Esophagus muscularis mucosa (tissue), 4 donors: ENCODE data around the gene GALM. TPM values are rescaled to one million over a fixed set of nuclear protein-coding genes. Genes with fewer than 3 reads are reported as not detected.

Source experiments
- DNase-seq: peaks from one replicate; pipeline ENCODE4 v3.0.0-alpha.2; 2017; ENCODE audit errors: extremely low spot score
- H3K27ac ChIP-seq, 4 donors: fragments of 200-600 bp; sonication (generic); replicated peaks in 1 of 4; 1 replicate in 3 of 4; 2 replicates in 1 of 4; pipeline ENCODE4 v1.5.1; 2016 to 2019; ENCODE audit warnings: mild to moderate bottlenecking in 1 of 4
- H3K27me3 ChIP-seq, 4 donors: fragments of 200-600 bp; sonication (generic); one replicate each; pipeline versions ENCODE4 v1.5.1 to v1.6.0; 2016 to 2019
- H3K36me3 ChIP-seq, 4 donors: fragments of 200-600 bp; sonication (generic); one replicate each; pipeline ENCODE4 v1.5.1; 2016 to 2019
- H3K4me1 ChIP-seq, 4 donors: fragments of 200-600 bp; sonication (generic); one replicate each; pipeline ENCODE4 v1.5.1; 2016 to 2019
- H3K4me3 ChIP-seq, 4 donors: fragments of 200-600 bp; sonication (generic); 1 replicate in 2 of 4; 2 replicates in 2 of 4; pipeline ENCODE4 v1.5.1; 2016 to 2019; ENCODE audit warnings: mild to moderate bottlenecking in 4 of 4, moderate library complexity in 1 of 4
- H3K9me3 ChIP-seq, 4 donors: fragments of 200-600 bp; sonication (generic); 1 replicate in 3 of 4; 2 replicates in 1 of 4; pipeline ENCODE4 v1.5.1; 2016 to 2019
- CTCF ChIP-seq, 3 experiments: fragments of 200-600 bp in 2 of 3; fragments of 450-650 bp in 1 of 3; sonication (generic) in 2 of 3; IDR thresholded peaks; one replicate each; pipeline ENCODE4 v1.5.1; 2017 to 2019; ENCODE audit warnings: antibody characterized with exemption in 3 of 3, mild to moderate bottlenecking in 2 of 3, moderate library complexity in 1 of 3
- EP300 ChIP-seq: sonication (generic); formaldehyde crosslinking; IDR thresholded peaks from one replicate; pipeline ENCODE4 v1.6.1; 2017; ENCODE audit warnings: antibody characterized with exemption
- POLR2A ChIP-seq: fragments of 450-650 bp; IDR thresholded peaks from one replicate; pipeline ENCODE4 v1.6.1; 2017; ENCODE audit warnings: antibody characterized with exemption, moderate library complexity, mild to moderate bottlenecking, low read depth
- POLR2AphosphoS5 ChIP-seq, 2 donors: sonication (generic); formaldehyde crosslinking; IDR thresholded peaks; one replicate each; pipeline ENCODE4 v1.6.1; 2017; ENCODE audit warnings: antibody characterized with exemption in 2 of 2
- WGBS: methylation state at CpG from one replicate; pipeline ENCODE4 v1.1.5; 2018; 5-methylcytosine and 5-hydroxymethylcytosine counted together
- intact Hi-C: fragments of 100-400 bp; cut with DNase I; formaldehyde crosslinking; loops from one replicate; pipeline ENCODE4 v1.15.1; 2023
- total RNA-seq, 4 donors: library from RNA; depleted of rRNA; stranded (reverse); fragments of >200 nt; gene quantifications; one replicate each; pipeline versions ENCODE4 v1.1.0 to v1.2.1, GENCODE V29; 2016

Gene GALM
- total RNA-seq, 4 donors from 2014 or later: 8.3 to 14.6 (median 11.6) TPM

GRCh38 chr2:38745267-38745666 lies 79.4 kb downstream of the GALM start:
- no peaks in the 10 kb centered on the region for H3K27me3 ChIP-seq
- no peak for DNase-seq
- intact Hi-C loops: no loop called here
- H3K27ac ChIP-seq: peak overlapping the region in 1 of 4 donors; percentile 37
- TF ChIP-seq POLR2AphosphoS5 (IDR thresholded peaks at IDR 0.05) (no peak), CTCF (IDR thresholded peaks at IDR 0.05) (no peak), EP300 (no peak), POLR2A (no peak)
- H3K9me3 ChIP-seq: no peaks in the 10 kb centered on the region
- H3K4me1 ChIP-seq: peaks cover 59 to 83% (median 78%) of the 10 kb centered on the region in 4 donors
- H3K4me3 ChIP-seq: no peak overlapping the region
- H3K36me3 ChIP-seq: peaks cover 46 to 78% (median 66%) of the 10 kb centered on the region in 4 donors
- 82% methylated on average over 9 of the region's 9 CpGs for WGBS

- no peaks in the 10 kb centered on the region for H3K9me3 ChIP-seq
- H3K4me1 ChIP-seq: peaks cover 60 to 75% (median 71%) of the 10 kb centered on the region in 4 donors
- TF ChIP-seq CTCF (IDR thresholded peaks at IDR 0.05): no peak
- TF ChIP-seq EP300: no peak
- TF ChIP-seq POLR2AphosphoS5 (IDR thresholded peaks at IDR 0.05): no peak
- TF ChIP-seq POLR2A: no peak
- H3K27me3 ChIP-seq: no peaks in the 10 kb centered on the region
- H3K4me3 ChIP-seq: no peak overlapping the region
- peaks cover 46 to 74% (median 65%) of the 10 kb centered on the region in 4 donors for H3K36me3 ChIP-seq
- H3K27ac ChIP-seq: peak overlapping the region in 3 of 4 donors; percentile 5 to 37 (median 13)
- no peak for DNase-seq
- intact Hi-C loops: no loop called here
- 68% methylated on average over 4 of the region's 4 CpGs for WGBS
These were observed 81.1 kb downstream of the GALM start for GRCh38 chr2:38747007-38747424.

- Histone ChIP-seq H3K4me1 (peaks cover 60 to 75% (median 72%) of the 10 kb centered on the region in 4 donors), H3K36me3 (peaks cover 46 to 66% (median 57%) of the 10 kb centered on the region in 4 donors), H3K9me3 (no peaks in the 10 kb centered on the region), H3K27me3 (no peaks in the 10 kb centered on the region), H3K27ac (peak overlapping the region in 3 of 4 donors; percentile 5 to 37 (median 13)), H3K4me3 (no peak overlapping the region)
- TF ChIP-seq EP300 (no peak), CTCF (IDR thresholded peaks at IDR 0.05) (no peak), POLR2A (no peak), POLR2AphosphoS5 (IDR thresholded peaks at IDR 0.05) (no peak)
- 74% methylated on average over 5 of the region's 5 CpGs for WGBS
- intact Hi-C loops: no loop called here
- no peak for DNase-seq
These were observed 81.9 kb downstream of the GALM start for GRCh38 chr2:38747819-38748218.

- peaks cover 44 to 61% (median 52%) of the 10 kb centered on the region in 4 donors for H3K36me3 ChIP-seq
- intact Hi-C loops: no loop called here
- peak overlapping the region in 2 of 4 donors; percentile 5 to 37 for H3K27ac ChIP-seq
These were observed 82.5 kb downstream of the GALM start for GRCh38 chr2:38748391-38748790.

More at GRCh38 chr2:38748391-38748790, 82.5 kb downstream of the GALM start:
- TF ChIP-seq CTCF (IDR thresholded peaks at IDR 0.05) (no peak), POLR2A (no peak), POLR2AphosphoS5 (IDR thresholded peaks at IDR 0.05) (no peak), EP300 (no peak)
- H3K9me3 ChIP-seq: no peaks in the 10 kb centered on the region
- 89% methylated on average over 9 of the region's 9 CpGs for WGBS
- peaks cover 60 to 69% (median 67%) of the 10 kb centered on the region in 4 donors for H3K4me1 ChIP-seq
- DNase-seq: no peak
- no peak overlapping the region for H3K4me3 ChIP-seq
- no peaks in the 10 kb centered on the region for H3K27me3 ChIP-seq
